IPS-18c (cell line): ENCODE data around the gene FCN1.

Source experiments
- H3K4me3 ChIP-seq: 2 replicates; pipeline ENCODE4 v1.7.0; 2013; ENCODE audit warnings: low read depth, mild to moderate bottlenecking, low read length, moderate library complexity; ENCODE audit not compliant: insufficient read depth
- H3K9me3 ChIP-seq: one replicate; pipeline ENCODE4 v1.6.1; 2013; ENCODE audit warnings: mild to moderate bottlenecking, low read length, moderate library complexity; ENCODE audit not compliant: control insufficient read depth, insufficient read depth

Gene FCN1

GRCh38 chr9:134891053-134891452 lies 26.7 kb downstream of the FCN1 start:
- Histone ChIP-seq H3K9me3 (peaks cover 4% of the 10 kb centered on the region), H3K4me3 (no peak overlapping the region)

GRCh38 chr9:134890155-134890495 lies 27.6 kb downstream of the FCN1 start:
- Histone ChIP-seq H3K9me3 (peaks cover 3% of the 10 kb centered on the region), H3K4me3 (no peak overlapping the region)

DNA sequence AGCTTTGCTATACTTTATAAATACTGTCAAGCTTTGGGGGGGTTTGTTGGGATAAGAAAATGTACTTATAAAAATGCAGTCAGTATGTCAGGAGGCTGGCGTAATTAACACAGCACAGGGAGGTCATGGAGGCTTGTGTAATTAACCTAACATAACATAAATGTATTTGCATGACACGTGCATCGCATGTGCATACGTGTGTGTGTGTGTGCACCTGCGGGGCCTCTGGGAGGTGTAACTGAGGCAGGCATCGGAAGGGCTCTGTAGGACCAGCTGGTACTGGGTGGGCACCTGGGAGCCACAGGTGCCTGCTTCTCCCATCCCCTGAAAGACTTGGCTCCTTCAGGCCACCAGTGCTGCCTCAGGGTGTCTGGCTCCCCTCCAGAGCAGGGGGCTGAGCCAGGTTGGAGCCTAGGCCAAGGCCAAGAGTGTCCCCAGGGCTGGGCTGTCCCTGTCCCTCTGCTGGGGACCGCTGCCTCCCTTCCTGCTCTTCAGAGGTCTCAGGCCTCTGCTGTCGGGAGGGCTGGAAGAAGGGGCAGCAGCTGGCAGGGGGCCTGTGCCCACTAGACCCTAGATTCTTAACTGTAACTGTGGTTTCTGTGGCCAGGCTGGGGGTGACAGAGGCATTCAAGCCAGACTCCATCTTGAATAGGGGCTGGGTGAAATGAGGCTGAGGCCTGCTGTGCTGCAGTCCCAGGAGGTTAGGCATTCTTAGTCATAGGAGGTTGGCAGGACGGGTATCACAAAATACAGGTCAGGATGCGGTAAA lies 28.1 kb downstream of the FCN1 start:
- Histone ChIP-seq H3K9me3 (no peaks in the 10 kb centered on the region), H3K4me3 (no peak overlapping the region)

DNA sequence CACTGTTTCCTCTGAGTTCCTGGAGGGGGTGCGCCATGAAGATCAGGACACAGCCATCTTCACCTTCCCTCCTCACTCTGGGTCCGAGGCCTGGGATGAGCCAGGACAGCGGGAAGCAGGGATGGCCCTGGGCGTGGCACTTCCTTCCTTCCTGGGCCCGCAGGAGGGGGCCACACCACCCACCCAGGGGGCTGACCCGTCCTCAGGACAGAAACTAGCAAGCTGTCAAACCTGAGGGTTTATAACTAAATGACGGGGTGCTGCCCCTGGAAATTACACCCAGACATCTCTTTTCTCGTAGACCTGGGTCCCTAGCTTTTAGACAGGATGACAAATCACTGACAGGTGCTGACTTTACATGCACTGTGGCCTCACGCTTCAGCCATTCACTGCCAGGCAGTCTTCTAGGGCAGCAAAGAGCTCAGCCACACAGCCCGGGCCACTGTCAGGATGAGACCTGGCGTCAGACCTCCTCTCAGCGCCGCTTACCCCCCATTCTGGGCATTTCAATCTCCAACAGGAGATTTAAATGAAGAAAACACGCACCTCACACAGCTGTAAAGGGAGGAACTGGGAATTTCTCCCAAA lies 29.0 kb downstream of the FCN1 start:
- Histone ChIP-seq H3K4me3 (no peak overlapping the region), H3K9me3 (no peaks in the 10 kb centered on the region)

- no peaks in the 10 kb centered on the region for H3K9me3 ChIP-seq
- H3K4me3 ChIP-seq = no peak overlapping the region
Observed at GRCh38 chr9:134887686-134888602, 29.8 kb downstream of the FCN1 start.

DNA sequence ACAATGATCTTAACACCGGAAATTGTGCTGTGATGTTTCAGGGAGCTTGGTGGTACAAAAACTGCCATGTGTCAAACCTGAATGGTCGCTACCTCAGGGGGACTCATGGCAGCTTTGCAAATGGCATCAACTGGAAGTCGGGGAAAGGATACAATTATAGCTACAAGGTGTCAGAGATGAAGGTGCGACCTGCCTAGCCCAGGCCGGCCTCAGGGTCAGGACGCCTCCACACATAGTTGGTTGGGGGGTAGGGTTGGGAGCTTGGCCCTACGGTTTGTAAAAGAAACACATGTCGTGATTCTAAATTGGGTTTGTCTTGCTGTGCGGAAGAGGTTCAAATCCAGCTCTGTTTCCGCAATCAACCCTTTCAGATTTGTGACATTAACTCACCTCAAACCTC lies 30.5 kb downstream of the FCN1 start:
- H3K4me3 ChIP-seq = no peak overlapping the region
- peaks cover under 1% of the 10 kb centered on the region for H3K9me3 ChIP-seq

- peaks cover 2% of the 10 kb centered on the region for H3K9me3 ChIP-seq
- H3K4me3 ChIP-seq = no peak overlapping the region
Observed at GRCh38 chr9:134886413-134886913, 31.2 kb downstream of the FCN1 start.

DNA sequence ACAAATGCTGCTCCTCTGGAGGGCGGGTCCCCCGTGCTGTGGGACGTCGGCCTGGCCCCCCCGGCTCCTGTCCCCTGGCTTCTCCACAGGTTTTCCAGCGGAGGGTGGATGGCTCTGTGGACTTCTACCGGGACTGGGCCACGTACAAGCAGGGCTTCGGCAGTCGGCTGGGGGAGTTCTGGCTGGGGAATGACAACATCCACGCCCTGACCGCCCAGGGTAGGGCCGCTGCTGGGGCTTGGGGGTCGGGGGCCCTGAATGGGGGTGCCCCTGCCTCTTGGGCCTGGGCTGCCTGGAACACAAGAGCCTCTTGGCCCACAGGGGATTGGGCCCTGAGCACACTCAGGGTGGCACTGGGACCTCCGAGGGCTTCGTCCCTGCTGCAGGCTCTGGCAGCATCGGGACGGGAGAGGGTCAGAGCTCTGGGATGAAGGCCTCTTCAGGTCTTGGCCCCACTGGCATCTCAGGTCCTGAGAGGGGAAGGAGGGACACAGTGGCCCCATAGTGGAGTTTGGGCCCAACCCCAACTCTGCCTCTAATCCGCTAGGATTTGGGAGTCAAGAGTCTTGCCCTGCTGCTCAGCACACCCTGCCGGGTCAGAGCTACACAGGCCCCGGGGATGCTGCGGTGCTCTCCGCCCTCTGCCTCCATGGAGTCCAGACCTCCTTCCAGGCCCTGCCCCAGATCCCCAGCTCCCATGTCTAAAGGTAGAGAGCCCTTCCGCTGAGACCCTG lies 31.9 kb downstream of the FCN1 start:
- H3K4me3 ChIP-seq = no peak overlapping the region
- peaks cover 2% of the 10 kb centered on the region for H3K9me3 ChIP-seq

DNA sequence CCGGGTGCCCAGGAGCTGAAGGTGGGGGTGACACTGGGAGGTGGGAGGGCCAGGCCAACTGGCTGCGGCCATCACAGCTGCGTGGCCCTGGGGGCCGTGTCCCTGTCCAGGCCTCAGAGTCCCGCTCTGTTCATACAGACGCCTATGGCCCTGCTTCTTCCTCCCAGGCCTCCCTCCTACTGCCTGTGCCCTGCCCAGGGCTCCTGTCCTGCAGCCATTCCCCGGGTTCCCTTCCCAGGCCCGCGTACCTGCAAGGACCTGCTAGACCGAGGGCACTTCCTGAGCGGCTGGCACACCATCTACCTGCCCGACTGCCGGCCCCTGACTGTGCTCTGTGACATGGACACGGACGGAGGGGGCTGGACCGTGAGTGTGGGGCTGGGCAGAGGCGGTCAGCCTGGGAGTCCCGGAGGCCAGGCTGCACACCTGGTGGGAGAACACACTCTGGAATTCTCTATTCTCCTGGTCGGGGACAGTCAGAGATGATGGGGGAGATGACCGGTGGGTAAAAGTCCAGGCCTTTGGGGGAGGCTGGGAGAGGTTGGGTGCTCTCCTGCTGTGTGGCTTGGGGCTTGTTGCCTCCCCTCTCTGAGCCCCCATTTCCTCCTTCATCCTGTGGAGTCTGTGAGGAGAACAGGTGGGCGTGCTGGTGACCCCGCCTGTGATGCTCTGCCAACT lies 32.6 kb downstream of the FCN1 start:
- H3K4me3 ChIP-seq = no peak overlapping the region
- H3K9me3 ChIP-seq = peaks cover 2% of the 10 kb centered on the region

DNA sequence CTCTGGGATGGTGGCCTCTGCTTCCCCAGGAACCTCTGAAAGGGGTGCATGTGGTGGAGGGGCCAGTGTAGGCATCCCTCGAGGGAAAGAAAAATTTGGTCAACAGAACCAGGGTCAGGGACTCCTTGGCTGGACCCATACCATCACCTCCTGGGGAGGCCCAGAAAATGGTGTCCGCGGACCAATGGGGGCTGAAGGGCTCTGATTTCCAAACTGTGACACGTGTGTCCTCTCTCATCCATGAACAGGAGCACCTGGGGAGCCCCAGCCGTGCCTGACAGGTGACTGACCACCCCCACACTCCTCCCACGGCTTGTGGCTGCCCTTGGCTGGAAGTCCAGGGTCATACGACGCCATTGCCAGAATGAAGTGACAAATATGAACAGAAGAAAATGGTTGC lies 33.2 kb downstream of the FCN1 start:
- H3K4me3 ChIP-seq = no peak overlapping the region

GRCh38 chr9:134883040-134883782 lies 34.5 kb downstream of the FCN1 start:
- peaks cover 2% of the 10 kb centered on the region for H3K9me3 ChIP-seq

More for the DNA sequence above, 33.2 kb downstream of the FCN1 start:
- H3K9me3 ChIP-seq = peaks cover 2% of the 10 kb centered on the region

GRCh38 chr9:134882204-134882785 lies 35.4 kb downstream of the FCN1 start:
- H3K9me3 ChIP-seq = peaks cover 2% of the 10 kb centered on the region
- H3K4me3 ChIP-seq = no peak overlapping the region

More at GRCh38 chr9:134883040-134883782, 34.5 kb downstream of the FCN1 start:
- H3K4me3 ChIP-seq = no peak overlapping the region

- Histone ChIP-seq H3K9me3 (peaks cover 2% of the 10 kb centered on the region), H3K4me3 (no peak overlapping the region)
Observed at GRCh38 chr9:134881313-134881670, 36.4 kb downstream of the FCN1 start.

DNA sequence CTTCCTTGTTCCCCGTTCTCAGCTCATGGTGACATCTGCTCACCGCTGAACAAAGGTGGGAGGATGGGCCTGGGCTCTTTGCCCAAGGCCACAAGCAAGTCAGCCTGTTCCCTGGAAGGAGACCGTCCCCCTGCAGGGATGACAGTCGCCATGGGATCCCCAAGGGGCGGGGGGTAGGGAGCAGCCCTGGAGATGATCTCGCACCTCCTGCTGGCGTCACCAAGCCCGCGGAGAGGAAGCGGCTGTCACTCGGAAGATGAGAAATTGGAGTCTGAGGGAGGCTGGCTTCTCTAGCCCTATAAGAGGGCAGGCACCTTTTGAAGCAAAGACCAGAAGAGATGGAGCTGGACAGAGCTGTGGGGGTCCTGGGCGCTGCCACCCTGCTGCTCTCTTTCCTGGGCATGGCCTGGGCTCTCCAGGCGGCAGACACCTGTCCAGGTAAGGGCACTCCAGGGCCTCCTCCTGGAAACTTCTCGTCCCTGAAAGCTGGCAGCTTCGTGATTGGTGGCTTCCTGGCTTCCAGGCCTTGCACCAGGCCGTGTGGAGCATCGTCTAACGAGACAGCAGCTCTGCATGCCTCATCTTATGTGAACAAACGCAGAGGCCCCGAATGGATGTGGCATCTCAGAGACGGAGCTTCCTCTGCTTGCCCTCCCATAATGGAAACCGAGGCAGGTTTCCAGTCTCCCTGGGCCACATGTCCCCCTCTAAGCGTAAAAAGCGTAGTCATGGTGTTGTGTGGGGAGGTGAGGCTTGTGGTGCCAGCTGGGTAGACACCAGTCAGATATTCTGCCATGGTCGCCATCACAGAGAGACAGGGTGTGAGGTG lies 37.0 kb downstream of the FCN1 start, which contains the start of gene FCN2:
Gene FCN2, plus strand, starts transcription at position 327 of the 829 bp plus-strand sequence. Its CDS starts 12 bp downstream, at position 339.
- Histone ChIP-seq H3K9me3 (peaks cover 2% of the 10 kb centered on the region), H3K4me3 (no peak within 1 kb of the TSS)
